Epidermal melanocyte (primary cell): Measurements from ENCODE around the gene KRT37.

Source experiments
- DNase-seq: peaks from one replicate; pipeline ENCODE4 v3.0.0; 2011; ENCODE audit warnings: low spot score; ENCODE audit not compliant: insufficient read length

The KRT37 gene

GRCh38 chr17:41424111-41424635 is at the start of gene KRT37:
TSS of gene KRT37 (minus strand) at chr17:41424585. CDS start at chr17:41424523, 62 bp downstream.
- no peak for DNase-seq

- DNase-seq = no peak
Observed at GRCh38 chr17:41468346-41468745, 44.0 kb upstream of the KRT37 start.

GRCh38 chr17:41467561-41467960 is 43.2 kb upstream of the KRT37 start:
- DNase-seq = no peak

- DNase-seq = no peak
Observed at GRCh38 chr17:41466988-41467387, 42.6 kb upstream of the KRT37 start, which contains the start of gene KRT32. TSS of gene KRT32 (minus strand) at chr17:41467386. CDS start at chr17:41467325, 61 bp downstream.

- no peak for DNase-seq
Observed at GRCh38 chr17:41464682-41465081, 40.3 kb upstream of the KRT37 start.

GRCh38 chr17:41464173-41464572 is 39.8 kb upstream of the KRT37 start:
- DNase-seq = no peak

GRCh38 chr17:41463746-41464145 is 39.4 kb upstream of the KRT37 start:
- no peak for DNase-seq

GRCh38 chr17:41462705-41463104 is 38.3 kb upstream of the KRT37 start:
- no peak for DNase-seq

GRCh38 chr17:41457676-41458075 is 33.3 kb upstream of the KRT37 start:
- no peak for DNase-seq

- DNase-seq = no peak
Observed at GRCh38 chr17:41456204-41456603, 31.8 kb upstream of the KRT37 start.

- DNase-seq = no peak
Observed at GRCh38 chr17:41455236-41455635, 30.9 kb upstream of the KRT37 start.

DNA sequence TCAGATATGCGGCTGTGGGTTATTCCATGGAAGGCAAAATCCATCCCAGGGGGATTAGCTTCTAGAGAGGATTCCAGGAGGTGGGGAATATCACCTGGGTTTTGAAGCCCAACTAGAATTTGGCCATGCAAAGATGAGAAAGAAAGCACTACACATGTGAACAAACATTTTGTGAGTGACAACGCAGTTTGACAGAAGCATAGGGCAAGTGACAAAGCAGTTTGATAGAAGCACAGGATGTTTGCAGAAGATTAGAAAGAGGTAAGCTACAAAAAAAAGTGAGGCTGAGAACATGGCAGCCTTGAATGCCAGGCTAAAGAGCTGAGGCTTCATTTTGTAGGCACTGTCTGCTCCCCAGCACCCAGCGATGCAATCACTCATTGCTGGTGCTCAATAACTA is 28.7 kb upstream of the KRT37 start:
- DNase-seq = no peak

GRCh38 chr17:41452281-41452680 is 27.9 kb upstream of the KRT37 start:
- DNase-seq = no peak

- DNase-seq = no peak
Observed at GRCh38 chr17:41451154-41451728, 26.9 kb upstream of the KRT37 start.

- no peak for DNase-seq
Observed at GRCh38 chr17:41449008-41449407, 24.6 kb upstream of the KRT37 start.

- DNase-seq = no peak
Observed at GRCh38 chr17:41448506-41448905, 24.1 kb upstream of the KRT37 start.

- no peak for DNase-seq
Observed at GRCh38 chr17:41446806-41447205, 22.4 kb upstream of the KRT37 start.

GRCh38 chr17:41444640-41445039 is 20.3 kb upstream of the KRT37 start:
- DNase-seq = no peak

- DNase-seq = no peak
Observed at GRCh38 chr17:41444186-41444585, 19.8 kb upstream of the KRT37 start.

GRCh38 chr17:41442739-41443138 is 18.4 kb upstream of the KRT37 start:
- no peak for DNase-seq

GRCh38 chr17:41440531-41441033 is 16.2 kb upstream of the KRT37 start, which contains the start of gene KRT38:
TSS of gene KRT38 (minus strand) at chr17:41440983. CDS start at chr17:41440921, 62 bp downstream.
- no peak for DNase-seq

DNA sequence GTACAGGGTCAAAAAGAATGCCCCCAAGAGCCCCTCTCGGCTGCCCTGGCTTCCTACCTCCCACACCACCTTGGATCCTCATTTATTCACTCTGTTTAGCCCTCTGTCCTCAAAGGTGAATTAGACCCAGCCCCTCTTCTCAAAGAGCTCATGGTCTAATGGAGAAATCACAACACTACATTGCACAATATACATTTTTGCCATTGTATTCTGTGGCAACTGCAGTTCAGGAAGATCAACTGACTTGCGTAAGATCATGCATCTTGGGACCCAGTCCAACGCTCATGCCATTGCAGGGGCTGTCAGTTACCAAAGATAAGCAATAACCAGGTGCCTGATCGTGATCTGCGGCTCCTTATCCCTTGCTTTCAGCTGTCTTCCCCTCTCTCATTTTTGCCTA is 15.0 kb upstream of the KRT37 start:
- no peak for DNase-seq

DNA sequence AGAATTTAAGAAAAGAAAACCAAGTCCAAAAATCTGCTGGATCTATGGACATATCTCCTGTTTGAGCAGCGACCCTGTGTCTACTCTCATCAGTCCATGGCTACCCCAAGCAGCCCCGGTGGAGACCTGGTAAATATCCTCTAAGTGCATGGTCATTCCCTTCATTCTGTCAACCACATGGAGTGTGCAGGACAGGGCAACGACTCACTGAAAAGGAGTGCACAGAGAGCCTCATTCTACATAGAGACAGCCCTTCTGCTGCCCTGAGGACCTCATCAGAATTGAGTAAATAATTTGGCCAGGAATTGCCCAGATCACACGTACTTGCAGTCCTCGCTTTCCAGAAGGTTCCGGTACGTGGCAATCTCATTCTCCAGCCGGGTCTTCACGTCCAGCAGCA is 13.4 kb upstream of the KRT37 start:
- no peak for DNase-seq
